PC-3 (cell line): ENCODE data around the gene IKZF1. TPM values are rescaled to one million over a fixed set of nuclear protein-coding genes. Genes with fewer than 3 reads are reported as not detected.

ENCODE experiments used
- ATAC-seq: fragments of 200-7000 bp; cut with Tn5 transposase; 2 replicates; pipeline ENCODE4 v1.9.1; 2020; ENCODE audit warnings: mild to moderate bottlenecking, moderate library complexity
- BruUV-seq: library from RNA; stranded (reverse); fragments of 400-500 nt; replicated peaks from 2 replicates; lab custom pipeline; 2021; lab: Mats Ljungman, UMichigan
- CTCF ChIA-PET: fragments of 300-600 bp; sonication (Branson Sonifier 250); formaldehyde crosslinking; loops from one replicate; lab custom pipeline; 2022; ENCODE audit warnings: antibody characterized with exemption; lab: Charles Lee
- POLR2A ChIA-PET: fragments of 300-600 bp; sonication (Branson Sonifier 250); formaldehyde crosslinking; loops from one replicate; lab custom pipeline; 2022; ENCODE audit warnings: antibody characterized with exemption; ENCODE audit not compliant: unreplicated experiment; lab: Charles Lee
- DNase-seq: peaks from one replicate; pipeline ENCODE4 v3.0.0-alpha.2; 2015
- H2AFZ ChIP-seq: fragments of 300-600 bp; sonication (generic); 2 replicates; pipeline ENCODE4 v1.6.0; 2016; ENCODE audit warnings: antibody characterized with exemption, low read length
- H3F3A ChIP-seq: fragments of 300-600 bp; sonication (generic); one replicate; pipeline ENCODE4 v1.6.0; 2017; ENCODE audit warnings: antibody characterized with exemption, low read length, control low read depth, mild to moderate bottlenecking; ENCODE audit not compliant: unreplicated experiment
- H3K27ac ChIP-seq: fragments of 300-600 bp; sonication (generic); 2 replicates; pipeline ENCODE4 v1.5.1; 2016; ENCODE audit warnings: mild to moderate bottlenecking, low read length
- H3K27me3 ChIP-seq: fragments of 300-600 bp; sonication (generic); 2 replicates; pipeline ENCODE4 v1.6.1; 2016; ENCODE audit warnings: low read length, mixed read lengths
- H3K36me3 ChIP-seq: fragments of 300-600 bp; sonication (generic); 2 replicates; pipeline ENCODE4 v1.6.1; 2016; ENCODE audit warnings: low read depth, mixed run types, low read length, mixed read lengths
- H3K4me1 ChIP-seq: fragments of 300-600 bp; sonication (generic); 2 replicates; pipeline ENCODE4 v1.5.1; 2016; ENCODE audit warnings: low read length; ENCODE audit not compliant: insufficient read depth
- H3K4me2 ChIP-seq: fragments of 300-600 bp; sonication (generic); 2 replicates; pipeline ENCODE4 v1.6.0; 2016; ENCODE audit warnings: low read length
- H3K4me3 ChIP-seq: fragments of 300-600 bp; sonication (generic); 2 replicates; pipeline ENCODE4 v1.5.1; 2016; ENCODE audit warnings: mild to moderate bottlenecking, low read length, mixed read lengths
- H3K79me2 ChIP-seq: fragments of 300-600 bp; sonication (generic); 2 replicates; pipeline ENCODE4 v1.6.1; 2017; ENCODE audit warnings: low read length, mixed read lengths
- H3K9ac ChIP-seq: fragments of 300-600 bp; sonication (generic); 2 replicates; pipeline ENCODE4 v1.6.0; 2016; ENCODE audit warnings: mild to moderate bottlenecking, low read length
- H3K9me2 ChIP-seq: fragments of 300-600 bp; sonication (generic); replicated peaks from 2 replicates; pipeline ENCODE4 v1.6.1; 2016; ENCODE audit warnings: mixed run types, low read length, mixed read lengths
- H3K9me3 ChIP-seq: fragments of 300-600 bp; sonication (generic); 2 replicates; pipeline ENCODE4 v1.6.1; 2016; ENCODE audit warnings: low read length, mixed read lengths
- H4K20me1 ChIP-seq: fragments of 300-600 bp; sonication (generic); 2 replicates; pipeline ENCODE4 v1.6.1; 2016; ENCODE audit warnings: low read length, mixed read lengths
- CTCF ChIP-seq: fragments of 300-600 bp; sonication (generic); conservative IDR thresholded peaks from 2 replicates; pipeline ENCODE4 v1.5.1; 2017; ENCODE audit warnings: antibody characterized with exemption, low read depth, mild to moderate bottlenecking, low read length
- EZH2 ChIP-seq: fragments of 300-600 bp; sonication (generic); IDR thresholded peaks from one replicate; pipeline ENCODE4 v1.6.1; 2017; ENCODE audit warnings: antibody characterized with exemption, mild to moderate bottlenecking, low read length; ENCODE audit not compliant: unreplicated experiment
- EZH2phosphoT487 ChIP-seq: fragments of 300-600 bp; sonication (generic); IDR thresholded peaks from 2 replicates; pipeline ENCODE4 v1.6.1; 2018; ENCODE audit warnings: mild to moderate bottlenecking, antibody characterized with exemption, low read length, borderline replicate concordance
- intact Hi-C: fragments of 100-400 bp; cut with micrococcal nuclease; formaldehyde crosslinking; loops from 2 replicates; pipeline ENCODE4 v1.9.0; 2023
- total RNA-seq: library from RNA; depleted of rRNA; stranded (reverse); fragments of >200 nt; gene quantifications from 2 replicates; pipeline ENCODE4 v1.2.3, GENCODE V29; 2014

IKZF1 gene
- total RNA-seq, 1 experiment from 2014 or later = not detected

GRCh38 chr7:50307368-50308032 is 3.0 kb downstream of the IKZF1 start:
- Histone ChIP-seq H3K27me3 (peaks cover 78% of the 10 kb centered on the region), H3K9me3 (no peaks in the 10 kb centered on the region), H3K79me2 (no peaks in the 10 kb centered on the region), H3K4me3 (no peak overlapping the region), H3K36me3 (no peaks in the 10 kb centered on the region), H3K4me2 (no peak overlapping the region), H3K9me2 (no peaks in the 10 kb centered on the region), H3K27ac (no peak overlapping the region), H3K4me1 (no peaks in the 10 kb centered on the region), H4K20me1 (no peaks in the 10 kb centered on the region), H2AFZ (no peak overlapping the region), H3F3A (no peaks in the 10 kb centered on the region), H3K9ac (no peak overlapping the region)
- BruUV-seq = no TSS peak
- DNase-seq (no peak), ATAC-seq (no peak)
- intact Hi-C loops = no loop called here
- ChIA-PET POLR2A (no interaction called here), CTCF (no interaction called here)
- TF ChIP-seq EZH2 (no peak), CTCF (no peak), EZH2phosphoT487 (no peak)

DNA sequence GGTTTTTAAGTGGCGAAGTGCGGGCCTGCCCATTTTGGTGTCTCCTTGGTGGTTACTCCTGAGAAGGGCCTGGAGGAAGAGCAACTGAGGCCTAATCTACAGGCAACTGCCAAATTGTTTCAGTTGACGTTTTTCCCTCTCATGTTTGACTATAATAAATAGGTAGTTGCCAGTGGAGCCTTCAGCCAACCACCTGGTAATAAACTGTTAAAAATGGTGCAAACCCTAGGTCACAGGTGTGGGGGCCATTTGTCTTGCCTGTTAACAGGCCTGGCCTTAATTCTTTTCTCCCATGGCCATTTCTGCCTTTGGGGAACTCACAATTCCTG is 3.7 kb downstream of the IKZF1 start:
- H3K27me3 ChIP-seq = peaks cover 85% of the 10 kb centered on the region
- intact Hi-C loops = no loop called here
- no TSS peak for BruUV-seq
- no peaks in the 10 kb centered on the region for H3K36me3 ChIP-seq
- H3K4me1 ChIP-seq = no peaks in the 10 kb centered on the region
- no peaks in the 10 kb centered on the region for H3K79me2 ChIP-seq
- no peak overlapping the region for H3K9ac ChIP-seq
- no peak overlapping the region for H3K27ac ChIP-seq
- POLR2A ChIA-PET = no interaction called here
- DNase-seq (no peak), ATAC-seq (no peak)
- H4K20me1 ChIP-seq = no peaks in the 10 kb centered on the region
- H3K4me2 ChIP-seq = no peak overlapping the region
- no peaks in the 10 kb centered on the region for H3F3A ChIP-seq
- H2AFZ ChIP-seq = no peak overlapping the region
- no peaks in the 10 kb centered on the region for H3K9me3 ChIP-seq
- CTCF ChIA-PET = no interaction called here
- H3K4me3 ChIP-seq = no peak overlapping the region
- TF ChIP-seq EZH2phosphoT487 = no peak
- TF ChIP-seq CTCF = no peak
- no peak for TF ChIP-seq EZH2
- H3K9me2 ChIP-seq = no peaks in the 10 kb centered on the region

DNA sequence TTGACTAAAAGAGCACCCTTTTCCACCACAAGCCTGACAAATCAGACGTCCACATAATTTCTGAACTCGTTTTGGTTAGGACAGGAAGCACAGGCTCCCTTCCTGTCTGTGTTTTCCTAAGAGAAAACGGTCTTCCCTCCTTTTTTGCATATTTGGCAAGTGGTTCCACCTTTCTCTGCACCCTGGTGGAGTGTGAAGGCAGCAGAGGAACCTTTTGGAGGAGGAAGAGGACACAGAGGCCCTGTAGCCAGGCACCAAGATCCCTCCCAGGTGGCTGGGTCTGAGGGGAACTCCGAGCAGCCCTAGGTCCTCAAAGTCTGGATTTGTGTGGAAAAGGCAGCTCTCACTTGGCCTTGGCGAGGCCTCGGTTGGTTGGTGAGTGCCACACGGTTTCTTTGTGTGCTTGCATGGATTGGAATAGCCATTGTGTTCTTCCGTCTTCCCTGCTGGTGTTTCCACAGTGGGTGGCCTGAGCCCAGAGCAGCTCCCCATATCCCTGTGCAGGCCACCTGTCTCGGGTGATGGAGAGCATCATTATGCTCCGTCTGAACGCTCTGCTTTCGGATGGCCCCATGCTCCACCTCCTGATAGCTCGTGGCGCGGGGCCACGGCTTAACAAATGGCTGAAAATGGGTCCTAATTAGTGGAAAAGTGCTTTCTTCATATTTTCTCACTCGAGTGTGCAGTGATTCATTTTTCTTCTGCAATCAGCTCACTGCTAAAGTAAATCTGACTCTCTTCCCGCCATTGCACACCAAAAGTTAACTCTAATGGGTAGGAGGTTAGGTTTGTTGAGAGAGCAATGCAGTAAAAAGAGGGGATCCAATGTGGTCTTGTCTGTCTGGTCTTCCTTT is 4.2 kb downstream of the IKZF1 start:
- no TSS peak for BruUV-seq
- ChIA-PET POLR2A (no interaction called here), CTCF (no interaction called here)
- Histone ChIP-seq H3K9ac (no peak overlapping the region), H3K9me3 (no peaks in the 10 kb centered on the region), H3K4me1 (no peaks in the 10 kb centered on the region), H3F3A (no peaks in the 10 kb centered on the region), H3K79me2 (no peaks in the 10 kb centered on the region), H3K27ac (no peak overlapping the region), H4K20me1 (no peaks in the 10 kb centered on the region), H2AFZ (no peak overlapping the region), H3K36me3 (no peaks in the 10 kb centered on the region), H3K4me3 (no peak overlapping the region), H3K4me2 (no peak overlapping the region), H3K9me2 (no peaks in the 10 kb centered on the region), H3K27me3 (peaks cover 91% of the 10 kb centered on the region)
- intact Hi-C loops = no loop called here
- TF ChIP-seq EZH2 (no peak), EZH2phosphoT487 (no peak), CTCF (no peak)
- no peak for DNase-seq
- no peak for ATAC-seq
